GM21515 (cell line): Measurements from ENCODE around the gene PIP4K2A.
A peak's percentile ranks its signal among the peaks of the same experiment; 100 is the strongest.

Source experiments
- ATAC-seq: cut with Tn5 transposase; IDR thresholded peaks from one replicate; pipeline ENCODE4 v1.9.1; 2021; ENCODE audit not compliant: unreplicated experiment

The PIP4K2A gene

DNA sequence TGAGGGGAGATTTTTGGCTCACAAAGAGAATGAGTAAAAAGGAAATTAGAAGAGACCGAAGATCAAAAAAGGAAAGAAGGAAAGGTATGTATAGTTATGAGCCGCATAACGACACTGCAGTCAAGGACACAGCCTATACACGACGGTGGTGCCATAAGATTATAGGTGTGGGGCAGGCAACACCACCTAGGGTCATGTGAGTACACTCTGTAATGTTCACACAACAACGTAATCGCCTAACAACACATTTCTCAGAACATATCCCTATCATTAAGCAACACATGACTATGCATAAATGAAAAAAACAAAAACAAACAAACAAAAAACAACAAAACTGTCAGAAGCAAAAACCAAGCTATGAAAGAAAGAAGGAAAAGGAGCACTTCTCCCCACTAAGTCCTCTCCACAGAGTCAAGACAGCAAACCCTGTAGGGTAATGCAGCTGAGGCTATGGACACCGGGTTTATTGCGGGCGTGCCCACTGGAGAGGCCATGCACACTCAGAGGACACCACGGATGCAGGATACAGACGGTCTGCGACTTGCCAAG, 45.1 kb downstream of the PIP4K2A start:
- ATAC-seq: no peak

GRCh38 chr10:22667093-22667480, 47.3 kb downstream of the PIP4K2A start:
- ATAC-seq: no peak

DNA sequence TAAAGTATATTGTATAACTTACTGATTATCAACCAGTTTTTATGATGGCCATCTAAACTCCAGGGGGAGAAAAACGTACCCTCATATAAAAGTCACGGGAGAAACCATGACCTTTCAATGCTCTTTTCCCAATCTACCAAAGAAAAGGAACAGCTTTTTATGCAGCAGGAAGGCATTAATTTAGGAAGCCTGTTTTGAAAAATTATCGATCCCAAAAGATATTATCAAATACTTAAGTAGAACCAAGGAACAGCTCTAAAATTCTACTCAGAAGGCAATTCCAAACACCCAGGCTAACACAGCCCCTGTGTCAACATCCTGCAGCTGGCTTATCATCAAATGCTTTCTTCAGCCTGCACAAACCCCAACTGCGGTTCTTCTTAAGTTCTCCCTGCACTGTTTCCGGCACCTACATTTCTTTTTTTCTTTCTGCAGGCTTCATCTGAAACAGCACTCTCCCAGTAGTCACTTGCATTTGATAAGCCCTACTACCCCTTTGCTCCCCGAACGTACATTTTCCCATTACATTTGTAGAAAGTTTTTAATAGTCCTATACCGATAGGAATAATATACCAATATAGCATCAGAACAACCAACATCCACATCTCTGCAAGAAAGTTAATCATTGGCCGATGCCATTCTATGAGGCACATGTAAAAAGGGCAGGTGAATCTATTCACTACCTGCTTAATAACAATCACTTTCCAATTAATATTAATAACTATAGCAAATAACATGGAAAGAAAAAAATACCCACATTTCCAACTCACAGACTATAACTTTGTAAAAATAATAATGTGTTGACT, 47.9 kb downstream of the PIP4K2A start:
- ATAC-seq: peak; percentile 89

DNA sequence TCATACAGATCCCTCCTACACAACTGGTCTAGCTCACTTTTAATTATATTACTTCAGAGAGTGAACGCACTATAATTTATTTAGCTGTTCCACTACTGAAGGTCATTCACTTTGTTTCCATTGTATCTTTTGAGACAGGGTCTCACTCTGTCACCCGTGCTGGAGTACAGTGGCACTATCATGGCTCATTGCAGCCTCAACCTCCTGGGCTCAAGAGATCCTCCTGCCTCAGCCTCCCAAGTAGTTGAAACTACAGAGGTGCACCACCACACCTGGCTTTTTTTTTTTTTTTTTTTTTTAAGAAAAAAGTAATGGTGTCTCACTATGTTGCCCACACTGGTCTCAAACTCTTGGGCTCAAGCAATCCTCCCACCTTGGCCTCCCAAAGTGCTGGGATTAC, 49.0 kb downstream of the PIP4K2A start:
- no peak for ATAC-seq

DNA sequence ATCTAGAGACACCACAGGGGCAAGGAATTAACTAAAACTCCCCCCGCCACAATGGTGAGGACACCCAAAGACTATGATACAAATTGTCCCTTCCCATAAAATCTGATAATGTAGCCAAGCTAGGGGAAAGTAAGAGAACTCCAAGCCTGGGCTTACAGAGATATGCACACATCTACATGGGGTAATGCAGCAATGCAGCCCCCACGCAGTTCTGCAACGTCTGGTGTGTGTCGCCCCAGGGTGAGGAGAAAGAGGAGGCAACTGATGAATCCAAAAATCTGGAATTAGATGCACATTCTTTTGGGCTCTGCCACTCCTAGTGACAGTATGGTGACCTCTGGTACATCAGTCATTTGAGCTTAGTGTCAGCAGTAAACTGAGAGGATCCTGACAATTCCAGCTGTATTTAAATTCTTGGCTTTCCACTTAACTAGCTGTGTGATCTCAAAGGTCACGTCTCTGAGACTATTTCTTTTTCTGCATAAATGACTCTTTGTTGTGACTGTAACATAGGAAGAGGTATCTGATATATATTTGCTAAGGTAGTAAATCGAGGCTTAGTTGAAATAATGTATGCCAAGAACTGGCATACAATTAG, 51.5 kb downstream of the PIP4K2A start:
- no peak for ATAC-seq

- ATAC-seq: no peak
These were observed 54.5 kb downstream of the PIP4K2A start for GRCh38 chr10:22659866-22660265.

DNA sequence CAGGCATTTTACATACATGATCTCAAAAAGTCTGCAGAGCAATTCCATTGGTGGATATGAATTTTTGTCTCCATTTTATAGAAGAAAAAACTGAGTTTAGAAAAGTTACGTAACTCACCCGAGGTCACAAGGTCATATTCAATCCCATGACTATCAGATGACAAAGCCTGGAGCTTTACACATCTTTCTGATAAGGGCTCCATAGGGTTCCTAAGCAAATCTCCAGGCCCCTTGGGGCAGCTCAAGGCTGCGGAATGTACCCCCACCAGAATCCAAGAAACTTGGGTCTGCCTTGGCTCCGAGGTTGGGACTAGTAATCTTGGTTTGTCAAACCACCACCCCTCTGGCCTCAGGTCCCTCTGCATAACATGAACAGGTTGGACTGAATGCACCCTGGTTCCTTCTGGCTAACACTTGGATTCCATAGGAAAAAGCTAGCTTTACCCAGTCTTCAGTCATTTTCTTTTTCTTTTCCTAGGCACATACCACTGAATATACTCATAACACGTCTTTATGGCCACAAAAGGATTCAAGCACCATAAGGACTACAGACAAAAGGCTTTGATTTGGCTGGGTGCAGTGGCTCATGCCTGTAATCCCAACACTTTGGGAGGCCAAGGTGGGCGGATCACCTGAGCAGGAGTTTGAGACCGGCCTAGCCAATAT, 55.5 kb downstream of the PIP4K2A start:
- no peak for ATAC-seq

DNA sequence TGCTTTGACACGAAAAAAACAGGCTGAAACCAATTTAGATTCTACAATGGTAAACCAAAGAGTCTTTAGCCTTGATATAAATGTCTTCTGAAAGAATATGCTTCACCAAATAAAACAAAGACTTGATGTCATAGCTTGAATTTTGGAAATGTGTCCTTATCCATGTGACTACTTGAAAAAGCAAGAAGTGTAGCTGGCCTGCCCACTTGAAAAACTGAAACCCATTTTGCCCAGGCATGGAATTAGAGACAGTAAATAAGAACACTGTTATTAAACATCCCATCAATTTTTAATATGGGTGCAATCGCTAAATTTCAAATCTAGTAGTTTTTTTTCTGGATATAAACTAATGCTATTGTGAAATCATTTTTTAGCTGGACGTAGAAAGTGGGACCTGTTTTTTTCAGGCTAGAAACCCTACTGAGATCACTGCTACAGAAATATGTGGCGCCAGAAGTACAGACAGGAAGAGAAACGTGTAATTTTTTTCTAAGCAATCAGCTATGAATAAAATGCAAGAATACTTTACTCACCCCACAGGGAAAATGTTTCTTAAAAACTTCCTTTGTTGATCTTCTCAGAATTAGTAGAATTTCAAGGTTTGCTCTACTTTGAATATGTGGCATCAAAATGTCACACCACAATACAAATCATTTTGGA, 56.7 kb downstream of the PIP4K2A start:
- ATAC-seq: no peak

GRCh38 chr10:22657024-22657423, 57.4 kb downstream of the PIP4K2A start:
- no peak for ATAC-seq

GRCh38 chr10:22656036-22656435, 58.3 kb downstream of the PIP4K2A start:
- ATAC-seq: no peak

- no peak for ATAC-seq
These were observed 58.9 kb downstream of the PIP4K2A start for GRCh38 chr10:22655312-22655981.

DNA sequence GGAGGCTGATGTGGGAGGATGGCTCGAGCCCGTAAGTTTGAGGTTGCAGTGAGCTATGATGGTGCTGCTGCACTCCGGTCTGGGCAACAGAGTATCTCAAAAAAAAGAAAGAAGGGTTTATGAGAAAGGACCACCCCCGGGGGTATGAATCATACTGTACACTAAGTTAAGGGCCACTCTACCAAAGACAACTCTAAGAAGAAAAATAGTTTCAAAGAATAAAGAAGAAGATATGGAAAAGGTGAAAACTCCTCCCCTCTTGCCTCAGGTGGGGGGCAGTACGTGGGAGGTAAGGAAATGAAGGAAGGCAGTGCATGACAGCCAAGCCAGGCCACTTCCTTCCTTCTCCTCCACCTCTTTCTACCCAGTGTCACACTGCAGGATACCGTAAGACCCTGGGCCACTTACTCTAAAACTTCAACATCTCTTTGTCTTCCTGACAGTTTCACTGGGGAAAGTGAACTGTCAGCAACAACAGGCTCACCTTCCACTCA, 61.3 kb downstream of the PIP4K2A start:
- ATAC-seq: no peak

GRCh38 chr10:22651276-22651980, 63.0 kb downstream of the PIP4K2A start:
- no peak for ATAC-seq

DNA sequence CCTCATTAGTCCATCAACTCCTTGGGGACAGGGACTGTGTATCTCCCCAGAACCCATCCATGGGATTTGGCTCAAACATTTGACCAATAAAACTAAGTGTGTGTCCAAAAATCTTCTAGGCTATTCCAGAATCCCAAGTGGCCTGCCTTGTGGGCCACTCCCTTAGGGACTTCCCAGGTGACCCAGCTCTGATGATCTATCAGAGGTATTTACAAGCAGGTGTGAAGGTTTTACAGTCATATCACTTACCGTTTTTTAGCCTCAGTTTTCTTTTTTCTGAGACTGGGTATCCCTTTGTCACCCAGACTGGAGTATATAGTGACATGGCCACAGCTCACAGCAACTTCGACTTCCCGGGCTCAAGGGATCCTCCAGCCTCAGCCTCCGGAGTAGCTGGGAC, 64.4 kb downstream of the PIP4K2A start:
- ATAC-seq: no peak

- no peak for ATAC-seq
These were observed 65.0 kb downstream of the PIP4K2A start for GRCh38 chr10:22649390-22649841.

GRCh38 chr10:22648547-22648961, 65.8 kb downstream of the PIP4K2A start:
- peak; percentile 40 for ATAC-seq

GRCh38 chr10:22647244-22647643, 67.1 kb downstream of the PIP4K2A start:
- ATAC-seq: no peak

- no peak for ATAC-seq
These were observed 68.0 kb downstream of the PIP4K2A start for GRCh38 chr10:22646388-22646853.

DNA sequence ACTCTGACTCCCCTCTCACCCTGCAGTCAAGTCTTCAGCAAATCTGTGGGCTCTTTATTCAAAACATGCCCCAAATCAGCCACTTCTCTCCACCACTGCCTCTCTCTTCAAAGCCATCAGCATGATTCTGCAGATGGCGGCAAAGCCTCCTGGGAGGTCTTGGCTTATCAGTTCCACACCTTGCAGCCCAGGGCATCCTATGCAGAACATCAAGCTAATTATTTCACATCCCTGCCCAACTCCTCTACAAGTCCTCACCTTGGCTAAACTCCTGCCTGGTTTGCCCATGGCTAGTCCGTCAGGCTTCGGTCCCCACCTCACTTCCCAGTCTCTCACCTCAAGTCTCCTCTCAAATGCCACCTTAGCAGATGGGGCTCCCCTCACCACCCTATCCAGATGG, 70.2 kb downstream of the PIP4K2A start:
- ATAC-seq: no peak

GRCh38 chr10:22643775-22644174, 70.6 kb downstream of the PIP4K2A start:
- ATAC-seq: no peak
